HUES48 (cell line): ENCODE measurements around the gene TCF12.

ENCODE experiments used
- H3K27ac ChIP-seq: one replicate; pipeline ENCODE4 v1.7.0; 2013; ENCODE audit warnings: low read depth, low read length, inconsistent platforms
- H3K27me3 ChIP-seq: 2 replicates; pipeline ENCODE4 v1.6.1; 2013; ENCODE audit warnings: mild to moderate bottlenecking, low read length; ENCODE audit not compliant: control insufficient read depth, insufficient read depth
- H3K36me3 ChIP-seq: 2 replicates; pipeline ENCODE4 v1.6.1; 2013; ENCODE audit warnings: low read length; ENCODE audit not compliant: control insufficient read depth, insufficient read depth
- H3K4me1 ChIP-seq: 2 replicates; pipeline ENCODE4 v1.6.1; 2013; ENCODE audit warnings: mild to moderate bottlenecking, low read length; ENCODE audit not compliant: control insufficient read depth, insufficient read depth
- H3K4me3 ChIP-seq: 2 replicates; pipeline ENCODE4 v1.5.1; 2013; ENCODE audit warnings: mild to moderate bottlenecking, low read depth, low read length
- H3K9ac ChIP-seq: 2 replicates; pipeline ENCODE4 v1.6.1; 2013; ENCODE audit warnings: mild to moderate bottlenecking, low read depth, low read length, moderate library complexity
- H3K9me3 ChIP-seq: 2 replicates; pipeline ENCODE4 v1.6.1; 2013; ENCODE audit warnings: low read length; ENCODE audit not compliant: control insufficient read depth, insufficient read depth

The TCF12 gene

DNA sequence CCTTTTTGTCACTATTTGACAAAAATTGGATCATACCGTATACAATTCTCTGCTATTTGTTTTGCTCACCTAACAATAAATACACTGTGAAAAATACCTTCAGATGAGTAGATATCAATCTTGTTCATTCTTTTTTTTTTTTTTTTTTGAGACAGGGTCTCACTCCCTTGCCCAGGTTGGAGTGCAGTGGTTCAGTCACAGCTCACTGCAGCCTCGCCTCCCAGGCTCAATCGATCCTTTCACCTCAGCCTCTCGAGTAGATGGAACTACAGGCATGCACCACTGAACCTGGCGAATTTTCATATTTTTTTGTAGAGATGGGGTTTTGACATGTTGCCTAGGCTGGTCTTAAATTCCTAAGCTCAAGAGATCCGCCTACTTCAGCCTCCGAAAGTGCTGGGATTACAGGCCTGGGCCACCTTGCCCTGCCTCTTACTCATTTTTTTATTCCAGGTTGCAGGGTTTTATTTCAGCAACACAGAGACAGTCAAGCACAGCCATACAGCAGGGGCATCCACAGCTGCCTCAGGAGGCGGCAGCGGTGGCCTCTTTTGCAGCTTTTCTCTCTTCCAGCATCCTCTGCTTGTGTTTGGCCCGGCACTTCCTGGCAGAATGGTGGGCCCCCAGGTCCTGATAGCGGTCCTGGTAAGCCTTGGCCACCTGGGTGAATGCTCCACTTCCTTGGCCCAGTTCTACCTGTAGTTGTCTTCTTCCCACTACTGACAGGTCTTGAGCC, 406.7 kb downstream of the TCF12 start:
- no peaks in the 10 kb centered on the region for H3K27me3 ChIP-seq
- no peak overlapping the region for H3K4me3 ChIP-seq
- H3K9ac ChIP-seq = no peak overlapping the region
- peaks cover 11% of the 10 kb centered on the region; the same call in 1 of the 2 replicates for H3K4me1 ChIP-seq
- H3K27ac ChIP-seq = no peak overlapping the region
- H3K36me3 ChIP-seq = no peaks in the 10 kb centered on the region
- H3K9me3 ChIP-seq = no peaks in the 10 kb centered on the region

DNA sequence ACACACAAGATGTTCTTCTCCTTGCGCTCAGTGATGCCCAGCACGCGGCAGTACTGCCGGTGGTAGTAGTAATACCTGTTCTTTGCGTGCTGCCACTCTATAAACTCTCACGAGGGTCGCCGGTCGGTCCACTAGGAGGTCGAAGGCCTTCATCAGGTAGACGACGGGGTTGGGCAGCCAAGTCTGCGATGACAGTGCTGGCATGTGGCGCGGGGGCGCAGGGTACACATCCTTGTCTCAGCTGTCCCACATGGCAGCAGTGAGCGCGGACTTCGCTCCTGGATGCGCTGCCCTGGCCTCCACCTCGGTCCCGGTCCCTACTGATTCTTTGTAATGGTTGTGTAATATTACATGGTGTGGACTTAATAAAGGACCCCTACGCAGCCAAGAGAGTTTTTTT, 407.8 kb downstream of the TCF12 start:
- no peaks in the 10 kb centered on the region for H3K36me3 ChIP-seq
- no peak overlapping the region for H3K9ac ChIP-seq
- no peak overlapping the region for H3K27ac ChIP-seq
- H3K4me1 ChIP-seq = 0 out of 2 replicates have a peak, but pooled peaks cover 4% of the 10 kb centered on the region
- H3K27me3 ChIP-seq = no peaks in the 10 kb centered on the region
- H3K4me3 ChIP-seq = no peak overlapping the region
- no peaks in the 10 kb centered on the region for H3K9me3 ChIP-seq

- Histone ChIP-seq H3K36me3 (no peaks in the 10 kb centered on the region), H3K27ac (no peak overlapping the region), H3K9me3 (no peaks in the 10 kb centered on the region), H3K4me3 (no peak overlapping the region), H3K27me3 (no peaks in the 10 kb centered on the region), H3K9ac (no peak overlapping the region), H3K4me1 (0 out of 2 replicates have a peak, but pooled peaks cover 4% of the 10 kb centered on the region)
Observed at GRCh38 chr15:57327985-57328471, 409.6 kb downstream of the TCF12 start.

DNA sequence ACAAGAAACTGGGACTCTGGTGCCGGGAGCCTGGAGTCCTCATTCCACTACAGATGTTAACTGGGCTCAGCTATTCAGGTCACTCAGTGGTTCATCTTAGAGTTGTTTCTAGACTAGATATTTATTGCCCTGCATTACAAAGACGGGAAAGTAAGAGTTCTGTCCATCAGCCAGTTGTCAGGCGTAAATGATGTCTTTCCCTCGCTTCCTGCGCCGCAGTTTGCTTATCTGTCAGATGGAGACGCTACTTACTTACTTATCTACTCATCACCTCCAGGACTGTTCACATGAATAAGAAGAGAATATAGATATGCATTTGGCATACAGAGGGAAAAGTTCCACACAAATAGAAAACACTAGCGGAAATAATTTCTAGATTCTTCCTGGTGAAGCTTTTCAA, 410.0 kb downstream of the TCF12 start:
- Histone ChIP-seq H3K9me3 (no peaks in the 10 kb centered on the region), H3K27me3 (no peaks in the 10 kb centered on the region), H3K27ac (no peak overlapping the region), H3K4me3 (no peak overlapping the region), H3K36me3 (no peaks in the 10 kb centered on the region), H3K9ac (no peak overlapping the region), H3K4me1 (0 out of 2 replicates have a peak, but pooled peaks cover 2% of the 10 kb centered on the region)

DNA sequence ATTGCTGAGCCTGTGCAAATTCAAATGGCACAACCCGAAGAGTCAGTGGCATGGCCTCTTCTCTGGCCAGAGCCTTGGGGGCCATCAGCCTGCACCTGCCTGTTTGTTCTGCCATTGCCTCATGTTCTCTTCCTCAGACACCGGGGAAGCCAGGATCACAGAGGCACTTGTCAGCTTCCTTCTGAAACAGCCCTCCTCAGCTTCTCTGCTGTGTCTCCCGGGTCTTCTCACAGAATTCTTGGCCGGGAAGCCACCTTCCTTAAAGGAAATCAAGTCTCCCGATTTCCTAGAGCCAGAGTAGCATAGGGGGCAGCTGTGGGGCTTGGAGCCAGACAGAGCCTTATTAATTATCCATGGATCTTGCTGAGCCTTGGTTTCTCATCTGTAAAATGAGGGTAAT, 410.5 kb downstream of the TCF12 start:
- Histone ChIP-seq H3K9me3 (no peaks in the 10 kb centered on the region), H3K9ac (no peak overlapping the region), H3K36me3 (no peaks in the 10 kb centered on the region), H3K4me3 (no peak overlapping the region), H3K4me1 (no peaks in the 10 kb centered on the region), H3K27me3 (no peaks in the 10 kb centered on the region), H3K27ac (no peak overlapping the region)

GRCh38 chr15:57329582-57330367, 411.3 kb downstream of the TCF12 start:
- Histone ChIP-seq H3K4me1 (no peaks in the 10 kb centered on the region), H3K36me3 (no peaks in the 10 kb centered on the region), H3K9ac (no peak overlapping the region), H3K9me3 (no peaks in the 10 kb centered on the region), H3K4me3 (no peak overlapping the region), H3K27me3 (no peaks in the 10 kb centered on the region), H3K27ac (no peak overlapping the region)

DNA sequence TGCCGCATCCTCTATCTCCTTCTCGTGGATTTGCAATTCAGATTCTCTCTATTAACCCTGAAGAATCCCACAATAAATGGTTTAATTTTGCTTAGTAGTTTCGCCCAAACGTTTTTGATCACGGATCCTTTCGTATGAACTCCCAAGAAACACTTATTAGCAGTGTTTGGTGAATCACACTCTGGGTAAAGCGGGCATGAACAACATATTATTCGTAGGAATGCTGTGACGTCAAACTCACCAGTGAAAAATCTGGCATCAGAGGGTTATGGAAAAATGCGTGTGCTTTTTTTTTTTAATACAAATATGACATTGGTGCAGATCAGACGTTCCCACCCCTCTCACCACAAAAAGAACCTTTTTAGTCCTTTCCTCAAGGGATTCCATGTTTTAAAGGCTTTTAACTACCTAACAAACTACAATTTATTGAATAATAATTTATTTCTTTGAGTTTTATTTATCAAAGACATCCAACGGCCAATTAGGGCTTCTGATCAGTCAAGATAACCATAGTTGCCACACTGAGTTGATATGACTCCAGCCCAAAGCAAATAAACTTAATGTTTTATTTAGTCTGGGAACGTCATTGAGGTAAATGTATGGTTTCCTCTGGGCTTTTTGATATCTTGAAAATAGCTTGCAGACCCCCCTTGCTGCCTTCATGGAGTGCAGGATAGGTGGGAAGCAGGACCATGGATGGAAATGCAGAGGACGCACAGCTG, 412.3 kb downstream of the TCF12 start:
- no peaks in the 10 kb centered on the region for H3K36me3 ChIP-seq
- no peak overlapping the region for H3K4me3 ChIP-seq
- no peaks in the 10 kb centered on the region for H3K9me3 ChIP-seq
- H3K27ac ChIP-seq = no peak overlapping the region
- no peaks in the 10 kb centered on the region for H3K4me1 ChIP-seq
- no peak overlapping the region for H3K9ac ChIP-seq
- H3K27me3 ChIP-seq = no peaks in the 10 kb centered on the region

- H3K4me3 ChIP-seq = no peak overlapping the region
- no peaks in the 10 kb centered on the region for H3K36me3 ChIP-seq
- H3K4me1 ChIP-seq = no peaks in the 10 kb centered on the region
- H3K9ac ChIP-seq = no peak overlapping the region
- no peak overlapping the region for H3K27ac ChIP-seq
- H3K27me3 ChIP-seq = no peaks in the 10 kb centered on the region
- H3K9me3 ChIP-seq = no peaks in the 10 kb centered on the region
Observed at GRCh38 chr15:57332326-57332725, 413.9 kb downstream of the TCF12 start.

DNA sequence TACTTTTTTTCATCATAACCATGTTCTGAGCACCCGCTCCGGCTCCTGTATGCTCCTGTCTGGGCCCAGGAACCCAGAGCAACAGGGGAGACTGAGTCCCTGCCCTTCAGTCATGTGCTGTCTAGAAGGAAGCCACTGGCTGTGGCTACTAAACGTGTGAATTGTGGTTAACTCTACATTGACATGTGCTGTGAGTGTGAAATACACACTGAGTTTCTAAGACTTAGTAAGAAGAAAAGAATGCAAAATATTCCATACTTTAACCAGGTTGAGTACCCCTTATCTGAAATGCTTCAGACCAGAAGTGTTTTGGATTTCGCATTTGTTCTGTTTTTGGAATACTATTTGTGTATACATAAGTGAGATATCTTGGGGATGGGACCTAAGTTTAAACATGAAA, 415.0 kb downstream of the TCF12 start:
- no peak overlapping the region for H3K4me3 ChIP-seq
- no peaks in the 10 kb centered on the region for H3K36me3 ChIP-seq
- H3K9me3 ChIP-seq = no peaks in the 10 kb centered on the region
- H3K4me1 ChIP-seq = no peaks in the 10 kb centered on the region
- no peaks in the 10 kb centered on the region for H3K27me3 ChIP-seq
- no peak overlapping the region for H3K27ac ChIP-seq
- no peak overlapping the region for H3K9ac ChIP-seq

DNA sequence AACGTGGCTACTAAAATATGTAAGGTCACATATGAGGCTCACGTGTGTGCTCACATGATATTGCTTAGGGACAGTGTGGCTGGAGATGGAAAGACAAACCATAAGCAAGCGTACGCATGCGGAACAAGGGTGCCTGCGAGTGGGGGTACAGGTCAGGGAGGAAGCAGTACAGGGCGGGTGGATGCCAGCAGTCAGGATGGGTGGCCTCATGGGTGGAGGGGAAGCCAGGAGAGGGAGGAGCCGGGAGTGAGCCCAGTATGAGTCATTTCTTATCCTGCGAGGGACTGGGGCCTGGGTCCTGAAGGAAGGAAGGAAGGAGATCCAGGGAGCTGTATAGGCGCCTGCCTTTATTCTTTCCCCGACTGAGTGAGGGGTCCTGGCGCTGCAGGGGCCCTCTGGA, 415.8 kb downstream of the TCF12 start:
- Histone ChIP-seq H3K27ac (no peak overlapping the region), H3K27me3 (no peaks in the 10 kb centered on the region)

More for the DNA sequence above, 415.8 kb downstream of the TCF12 start:
- Histone ChIP-seq H3K9me3 (no peaks in the 10 kb centered on the region), H3K4me3 (no peak overlapping the region), H3K4me1 (no peaks in the 10 kb centered on the region), H3K36me3 (no peaks in the 10 kb centered on the region), H3K9ac (no peak overlapping the region)
